HG03521 (cell line): ENCODE data around the gene RALGPS1.

ENCODE experiments used
- ATAC-seq: cut with Tn5 transposase; IDR thresholded peaks from one replicate; pipeline ENCODE4 v1.9.1; 2021; ENCODE audit warnings: mild to moderate bottlenecking, moderate library complexity; ENCODE audit not compliant: unreplicated experiment

The RALGPS1 gene

DNA sequence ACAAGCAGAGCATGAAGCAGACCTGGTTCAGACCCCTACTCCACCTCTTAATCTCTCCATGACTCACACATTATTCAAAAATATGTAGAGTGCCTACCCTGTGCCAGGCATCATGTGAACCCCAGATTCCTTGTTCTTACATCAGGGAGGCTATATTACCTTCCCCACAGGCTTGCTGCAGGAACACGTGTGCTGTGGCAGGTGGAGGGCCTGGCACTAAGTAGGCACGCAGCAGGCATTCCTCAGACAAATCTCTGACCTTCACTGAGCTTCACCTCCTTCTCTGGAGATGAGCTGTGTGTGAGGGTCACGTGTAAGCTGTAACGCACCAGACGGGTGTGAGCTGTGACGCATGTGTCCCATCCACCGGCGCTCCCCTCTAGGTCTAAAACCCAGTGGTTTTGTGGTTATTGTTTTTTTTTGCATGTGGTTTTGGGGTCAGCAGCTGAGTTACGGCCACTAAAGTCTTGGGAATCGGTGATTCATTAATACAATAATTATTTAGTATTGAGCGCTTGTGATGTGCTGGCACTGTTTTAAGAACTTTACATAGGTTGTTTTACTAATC, 177.5 kb downstream of the RALGPS1 start:
- no peak for ATAC-seq

DNA sequence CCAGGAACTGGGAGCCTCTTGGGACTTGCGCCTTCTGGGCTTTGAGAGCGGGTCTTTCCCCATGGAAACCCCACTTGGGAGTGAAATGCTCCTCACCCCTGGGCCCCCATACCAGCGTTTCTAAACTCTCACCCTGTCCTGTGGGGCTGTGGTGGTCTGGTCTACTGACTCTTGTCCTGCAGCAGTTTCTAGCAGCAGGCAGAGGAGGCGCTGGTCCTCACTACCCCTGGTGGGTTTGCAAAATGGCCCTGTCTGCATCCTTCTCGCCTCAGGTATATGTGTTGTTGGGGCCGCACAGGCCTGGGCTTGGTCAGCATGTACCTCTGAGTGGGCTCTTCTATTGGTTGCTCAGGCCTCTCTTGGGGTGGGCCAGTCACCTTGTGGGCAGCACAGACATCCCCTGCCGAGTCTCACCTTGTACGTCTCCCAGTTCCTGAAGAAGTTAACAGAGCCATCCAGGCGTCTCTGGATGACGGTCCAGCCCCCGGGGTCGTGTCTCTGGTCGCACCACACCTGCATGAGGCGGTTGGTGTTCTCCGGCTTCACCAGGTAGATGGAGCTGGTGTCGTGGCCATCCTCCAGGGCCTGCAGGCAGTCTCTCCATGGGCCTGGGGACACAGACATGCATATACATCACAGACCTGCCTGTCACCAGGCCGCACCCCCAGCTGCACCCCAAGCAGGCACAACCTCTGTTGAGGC, 178.9 kb downstream of the RALGPS1 start:
- ATAC-seq: no peak

- no peak for ATAC-seq
Measured at GRCh38 chr9:127095411-127095810, 180.8 kb downstream of the RALGPS1 start.

DNA sequence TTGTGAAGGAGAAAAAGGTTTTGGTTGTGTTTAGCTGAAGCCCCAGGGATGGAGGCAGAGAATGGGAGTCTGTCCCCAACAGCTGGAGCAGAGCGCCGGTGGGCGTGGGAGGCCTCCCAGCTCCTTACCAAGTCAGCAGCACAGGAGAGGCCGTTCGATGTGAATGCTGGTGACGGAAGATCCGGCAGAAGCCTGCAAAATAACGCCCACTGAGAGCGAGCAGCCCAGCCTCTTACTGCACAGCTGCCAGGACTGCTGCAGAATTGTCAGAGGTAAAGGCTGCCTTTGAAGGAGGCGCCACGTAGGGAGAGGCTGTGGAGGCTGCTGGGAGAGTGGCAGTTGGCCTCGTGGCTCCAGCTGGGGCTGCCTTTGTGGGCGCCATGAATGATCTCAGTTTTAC, 181.6 kb downstream of the RALGPS1 start:
- no peak for ATAC-seq

DNA sequence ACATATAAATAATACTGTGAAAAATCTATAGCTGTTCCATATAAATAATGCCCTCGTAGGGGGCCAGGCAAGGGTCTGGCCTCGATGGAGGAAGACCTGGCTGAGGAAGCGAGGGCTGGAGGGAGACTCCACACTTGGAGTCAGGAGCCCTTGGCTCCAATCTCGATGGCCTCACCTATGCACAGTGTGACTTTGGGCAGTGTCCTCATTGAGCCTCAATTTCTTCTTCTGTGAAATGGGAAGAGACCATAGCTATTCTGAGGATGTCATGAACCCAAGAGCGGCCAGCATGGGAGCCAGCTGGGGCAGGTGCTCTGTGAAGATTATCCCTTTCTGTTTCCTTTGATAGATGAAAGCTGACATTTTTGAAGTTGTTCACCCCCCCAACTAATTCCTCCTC, 183.1 kb downstream of the RALGPS1 start:
- no peak for ATAC-seq

DNA sequence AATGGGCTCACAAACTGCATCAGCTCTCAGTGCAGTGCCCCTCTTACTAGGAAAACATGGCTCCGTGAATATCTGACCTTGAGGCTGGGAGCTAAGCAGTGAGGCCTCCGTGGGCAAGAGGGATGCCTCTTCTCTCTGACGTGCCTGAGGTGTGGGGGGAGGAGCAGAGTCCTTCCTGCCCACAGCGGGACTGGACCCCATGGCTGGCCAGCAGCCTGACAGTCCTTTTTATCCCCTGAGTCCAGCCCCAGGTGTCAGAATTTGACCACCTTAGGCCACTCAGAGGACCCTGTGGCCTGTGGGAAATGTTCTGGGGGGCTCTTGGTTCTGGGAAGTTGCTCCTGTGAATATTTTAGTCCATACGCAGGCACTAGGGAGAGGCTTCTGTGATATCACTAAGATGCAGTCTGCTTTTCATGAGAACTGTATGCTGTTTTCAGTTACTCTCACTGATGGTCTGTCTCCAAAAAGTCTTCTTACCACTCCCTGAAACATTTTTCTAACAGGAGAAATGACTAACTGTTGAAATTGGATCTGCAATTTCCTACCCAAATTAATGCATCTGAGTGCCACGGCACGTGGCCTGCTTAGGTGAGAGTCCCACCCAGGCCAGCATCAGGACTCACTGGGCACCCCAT, 184.5 kb downstream of the RALGPS1 start:
- ATAC-seq: no peak

DNA sequence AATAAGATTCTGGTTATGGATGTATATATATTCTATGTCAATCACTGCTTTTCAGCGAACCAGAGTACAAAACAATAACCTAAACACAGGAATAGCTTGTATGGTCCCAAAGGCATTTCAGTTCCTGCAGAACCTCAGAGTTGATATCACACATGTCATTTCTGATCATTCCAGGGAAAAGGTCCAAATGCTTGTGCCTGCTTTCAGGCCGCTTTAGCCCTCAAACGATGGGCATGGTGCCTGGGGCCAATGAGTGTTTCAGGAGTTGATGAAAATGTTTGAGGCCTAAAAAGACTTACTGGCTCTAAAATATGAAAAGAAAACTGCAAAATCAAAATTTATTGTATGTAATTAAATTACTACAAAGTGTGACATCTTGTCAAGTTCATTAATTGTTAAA, 185.1 kb downstream of the RALGPS1 start:
- no peak for ATAC-seq

DNA sequence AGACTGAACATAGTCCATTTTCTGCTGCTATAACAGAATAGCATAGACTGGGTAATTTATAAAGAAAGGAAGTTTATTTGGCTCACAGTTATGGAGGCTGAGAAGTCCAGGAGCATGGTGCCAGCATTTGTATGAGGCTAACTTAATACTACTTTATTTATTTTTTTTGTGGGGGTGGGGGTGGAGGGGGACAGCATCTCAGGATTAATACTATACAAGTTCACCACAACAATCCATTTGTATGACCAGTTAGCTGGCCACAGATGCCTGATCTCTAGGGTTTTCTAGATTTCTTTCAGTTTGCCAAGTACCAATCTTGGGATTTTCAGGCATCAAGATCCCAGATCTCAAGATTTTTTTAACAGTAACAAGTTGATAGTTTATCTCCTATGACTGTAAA, 187.6 kb downstream of the RALGPS1 start:
- ATAC-seq: no peak

GRCh38 chr9:127102788-127103187, 188.2 kb downstream of the RALGPS1 start:
- ATAC-seq: no peak

DNA sequence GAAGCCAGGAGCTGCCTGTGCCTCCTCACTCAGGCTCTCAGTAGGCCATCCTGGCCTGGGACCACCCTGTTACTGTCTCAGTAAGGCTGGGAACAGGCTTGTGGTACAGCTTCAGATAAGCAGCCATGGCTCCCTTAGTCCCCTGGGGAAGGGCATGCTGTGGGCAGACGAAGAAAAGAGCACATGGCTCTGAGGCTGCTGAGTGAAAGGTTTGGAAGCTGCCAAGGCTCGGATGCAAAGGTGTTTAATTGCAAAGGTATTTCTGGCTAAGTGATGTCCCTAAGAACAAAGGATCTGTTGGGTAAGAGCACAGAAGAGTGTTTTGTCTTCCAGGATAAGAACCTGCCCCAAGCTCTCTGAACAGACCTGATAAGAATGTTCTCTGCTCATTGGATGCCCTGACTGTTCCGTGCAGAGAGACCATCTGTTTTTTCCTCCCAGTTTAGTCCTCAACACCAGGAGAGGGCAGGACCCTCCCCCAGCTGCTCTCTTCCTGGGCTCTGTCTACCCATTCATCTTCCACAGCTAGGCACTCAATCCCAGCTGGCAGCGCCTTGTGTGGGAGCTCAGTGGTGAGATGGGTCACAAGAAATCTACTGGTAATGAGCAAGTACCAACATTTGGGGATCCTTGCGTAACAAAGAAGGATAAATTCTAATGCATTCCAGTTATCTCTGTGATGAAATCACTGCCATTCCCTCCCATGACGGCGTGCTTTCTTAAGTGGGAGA, 190.2 kb downstream of the RALGPS1 start:
- no peak for ATAC-seq

DNA sequence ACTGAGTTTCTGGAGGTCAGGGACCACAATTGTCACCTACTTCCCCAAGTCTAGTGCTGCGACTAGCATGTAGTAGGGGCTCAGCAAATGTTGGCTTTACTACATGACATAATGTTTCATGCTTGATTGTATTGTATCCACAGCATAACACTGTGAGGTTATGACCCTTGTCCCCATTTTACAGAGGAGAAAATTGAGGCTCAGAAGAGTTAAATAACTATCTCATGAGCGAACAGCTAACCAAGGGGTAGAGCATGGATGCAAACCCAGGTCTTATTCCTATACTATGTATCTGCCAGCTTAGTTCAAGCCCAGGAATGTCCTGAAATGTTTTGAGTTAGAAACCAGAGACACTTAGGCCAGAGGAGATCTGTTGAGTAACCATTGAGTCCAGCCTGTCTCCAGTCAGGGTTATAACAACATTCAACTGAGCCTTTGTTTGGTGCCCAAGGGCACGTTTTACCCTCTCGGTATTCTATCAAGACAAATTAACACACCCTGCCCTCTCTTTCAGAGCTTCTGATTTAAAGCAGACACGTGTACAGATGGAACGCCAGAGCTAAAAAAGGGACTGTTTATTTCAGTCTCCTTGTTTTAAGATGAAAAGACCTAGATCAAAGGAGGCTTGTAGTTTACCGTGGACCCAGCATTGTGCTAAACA, 191.4 kb downstream of the RALGPS1 start:
- no peak for ATAC-seq

GRCh38 chr9:127106466-127106855, 191.9 kb downstream of the RALGPS1 start:
- ATAC-seq: no peak

DNA sequence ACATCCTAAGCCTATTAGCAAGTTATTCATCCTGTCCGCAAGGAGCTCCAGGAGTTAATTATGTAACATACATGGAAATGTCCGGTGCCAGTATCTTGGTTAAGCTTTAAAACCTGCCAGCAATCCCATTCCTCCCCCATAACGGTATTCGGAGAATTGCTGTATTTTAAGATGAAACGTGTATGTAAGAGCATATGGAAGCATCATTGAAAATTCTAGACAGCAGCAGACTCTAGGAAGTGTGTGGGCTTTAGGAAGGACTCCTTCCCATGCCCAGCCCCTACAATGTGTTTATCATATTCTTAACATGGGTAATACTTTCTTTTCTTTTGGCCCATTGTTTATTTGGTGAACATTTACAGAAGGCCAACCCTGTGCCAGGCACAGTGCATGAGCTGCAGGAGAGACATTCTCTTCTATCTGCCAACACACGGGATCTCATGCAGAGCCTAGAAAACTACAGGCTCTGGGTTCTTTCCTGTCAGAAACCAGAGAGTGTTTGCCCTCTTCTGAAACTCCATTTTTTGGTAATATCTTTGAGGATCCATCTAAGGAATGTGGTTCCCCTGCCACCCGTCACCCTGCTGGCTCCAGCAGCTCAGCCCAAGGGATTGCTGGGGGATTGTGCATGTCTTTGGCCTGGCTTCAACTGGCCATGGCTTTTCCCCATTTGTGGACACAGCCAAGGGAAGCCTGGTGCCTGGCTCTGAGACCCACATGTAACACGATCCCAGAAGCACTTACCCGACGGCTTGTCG, 192.8 kb downstream of the RALGPS1 start:
- ATAC-seq: no peak

DNA sequence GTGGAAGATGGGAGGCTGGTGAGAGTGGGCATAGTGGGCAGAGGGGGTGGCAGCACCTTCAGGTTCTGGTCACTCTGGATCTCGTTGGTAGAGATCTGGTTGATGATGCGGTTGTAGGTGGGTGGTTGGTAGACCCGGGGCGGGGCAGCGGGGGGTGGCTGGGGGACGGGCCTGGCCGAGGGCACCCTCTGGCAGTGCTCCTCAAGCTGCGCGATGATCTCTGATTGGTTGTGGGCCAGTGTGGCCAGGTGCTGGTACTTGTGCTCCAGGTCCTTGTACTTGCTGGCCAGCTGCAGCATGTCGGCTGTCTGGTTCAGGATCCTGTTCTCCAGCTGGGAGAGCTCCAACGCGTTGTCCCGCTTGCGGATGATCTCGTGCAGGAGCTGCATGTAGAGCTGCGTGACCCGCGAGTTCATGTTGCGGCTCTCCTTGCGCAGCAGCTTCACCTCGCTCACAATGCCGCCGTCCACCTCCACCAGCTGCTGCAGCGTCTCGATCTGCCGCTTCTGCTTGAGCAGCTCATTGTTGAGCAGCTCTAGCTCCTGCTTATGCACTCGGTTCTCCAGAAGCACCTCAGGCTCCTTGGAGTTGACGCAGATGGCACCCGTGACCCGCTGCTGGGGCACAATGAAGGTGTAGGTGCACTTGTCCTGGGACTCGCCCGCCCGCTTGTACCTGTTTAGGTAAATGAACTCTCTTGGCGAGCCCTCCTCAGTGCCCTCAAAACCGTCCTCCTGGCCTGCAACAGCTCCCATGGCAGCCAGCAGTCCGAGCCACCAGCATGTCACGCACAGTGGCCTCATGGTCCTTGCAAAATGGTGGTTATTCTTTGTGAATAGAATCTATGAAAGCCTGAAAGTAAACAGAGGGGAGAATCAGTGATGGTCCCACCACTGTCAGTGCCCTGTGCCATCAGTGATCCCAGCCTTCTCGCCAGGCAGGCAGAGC, 193.6 kb downstream of the RALGPS1 start:
- ATAC-seq: no peak

- ATAC-seq: no peak
Measured at GRCh38 chr9:127109212-127109711, 194.7 kb downstream of the RALGPS1 start.

- ATAC-seq: no peak
Measured at GRCh38 chr9:127112056-127112455, 197.5 kb downstream of the RALGPS1 start.

DNA sequence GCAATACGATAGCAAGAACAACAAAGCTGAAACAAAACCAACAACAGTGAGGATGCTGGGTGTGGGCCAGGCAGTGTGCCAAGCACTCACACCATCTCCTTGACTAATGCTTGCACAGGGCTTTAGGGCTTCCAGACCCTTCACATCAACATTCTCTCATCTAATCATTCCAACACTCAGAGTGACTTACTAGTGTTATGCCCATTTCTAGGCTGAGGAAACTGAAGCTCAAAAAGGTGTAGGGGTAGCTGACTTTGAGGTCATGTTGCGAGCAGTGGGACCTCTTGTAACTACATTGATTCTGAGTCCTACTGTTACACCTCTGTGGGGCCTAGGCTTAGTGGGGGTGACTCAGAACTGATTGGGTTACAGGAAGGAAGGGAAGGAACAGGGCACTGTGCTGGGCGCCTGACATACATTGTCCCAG, 198.2 kb downstream of the RALGPS1 start:
- no peak for ATAC-seq

GRCh38 chr9:127113191-127113972, 198.8 kb downstream of the RALGPS1 start:
- ATAC-seq: no peak
